B cell (primary cell): Measurements from ENCODE around the gene AFDN.

ENCODE experiments used
- EZH2 ChIP-seq: IDR thresholded peaks from 2 replicates; pipeline ENCODE4 v1.6.1; 2012; ENCODE audit warnings: borderline replicate concordance, low read depth, mild to moderate bottlenecking, moderate library complexity, low read length; ENCODE audit not compliant: insufficient read depth, poor library complexity, severe bottlenecking
- TF ChIP-seq, protein P1 (sequence below): fragments of 200-600 bp; IDR thresholded peaks from one replicate; pipeline ENCODE4 v1.8.0; 2022; ENCODE audit warnings: antibody characterized with exemption, mild to moderate bottlenecking

DNA sequence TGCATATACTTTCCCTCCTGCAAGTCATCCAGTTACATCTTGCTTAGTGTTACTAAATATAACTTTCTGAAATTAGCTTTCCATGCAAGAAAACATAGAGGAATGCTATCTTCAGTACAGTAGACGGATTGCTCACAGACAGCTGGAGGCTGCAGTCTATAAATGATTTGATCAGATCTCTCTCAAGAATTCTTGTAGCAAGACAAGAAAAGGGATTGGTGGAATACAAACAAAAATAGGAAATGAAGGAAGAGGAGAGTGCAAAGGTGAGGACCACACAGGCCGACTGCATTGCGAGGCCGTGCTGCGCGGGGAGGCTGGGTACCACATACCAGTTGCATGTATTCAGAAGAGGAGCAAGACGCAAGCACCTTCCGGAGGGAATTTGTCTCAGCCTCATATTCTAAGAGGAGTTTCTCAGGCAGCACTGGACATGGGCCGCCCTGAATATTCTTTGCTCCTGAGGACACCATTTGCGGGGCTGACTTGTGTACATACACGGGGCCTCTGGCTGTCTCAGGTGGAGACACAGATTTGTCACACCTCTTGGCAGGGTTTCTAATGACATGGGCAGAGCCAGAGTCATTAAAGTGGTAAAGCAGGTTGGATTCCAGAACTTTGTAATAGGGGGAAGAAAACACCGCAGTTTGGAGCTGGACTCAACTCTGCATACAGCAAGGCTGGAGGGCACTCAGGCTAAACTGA, 148.1 kb downstream of the AFDN start:
- TF ChIP-seq, protein P1, sequence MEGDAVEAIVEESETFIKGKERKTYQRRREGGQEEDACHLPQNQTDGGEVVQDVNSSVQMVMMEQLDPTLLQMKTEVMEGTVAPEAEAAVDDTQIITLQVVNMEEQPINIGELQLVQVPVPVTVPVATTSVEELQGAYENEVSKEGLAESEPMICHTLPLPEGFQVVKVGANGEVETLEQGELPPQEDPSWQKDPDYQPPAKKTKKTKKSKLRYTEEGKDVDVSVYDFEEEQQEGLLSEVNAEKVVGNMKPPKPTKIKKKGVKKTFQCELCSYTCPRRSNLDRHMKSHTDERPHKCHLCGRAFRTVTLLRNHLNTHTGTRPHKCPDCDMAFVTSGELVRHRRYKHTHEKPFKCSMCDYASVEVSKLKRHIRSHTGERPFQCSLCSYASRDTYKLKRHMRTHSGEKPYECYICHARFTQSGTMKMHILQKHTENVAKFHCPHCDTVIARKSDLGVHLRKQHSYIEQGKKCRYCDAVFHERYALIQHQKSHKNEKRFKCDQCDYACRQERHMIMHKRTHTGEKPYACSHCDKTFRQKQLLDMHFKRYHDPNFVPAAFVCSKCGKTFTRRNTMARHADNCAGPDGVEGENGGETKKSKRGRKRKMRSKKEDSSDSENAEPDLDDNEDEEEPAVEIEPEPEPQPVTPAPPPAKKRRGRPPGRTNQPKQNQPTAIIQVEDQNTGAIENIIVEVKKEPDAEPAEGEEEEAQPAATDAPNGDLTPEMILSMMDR = no peak
- no peak for TF ChIP-seq EZH2
